HG03196 (cell line): Measurements from ENCODE around the gene NOL12.
"Not testable (repeated sequence)": the region's sequence is repeated elsewhere in the genome, so short reads cannot be mapped to it uniquely, and the experiment has no call there.

Source experiments
- ATAC-seq: cut with Tn5 transposase; IDR thresholded peaks from one replicate; pipeline ENCODE4 v1.9.1; 2021; ENCODE audit not compliant: unreplicated experiment

NOL12 gene

GRCh38 chr22:37678372-37678771 lies 7.8 kb upstream of the NOL12 start:
- ATAC-seq: no peak

GRCh38 chr22:37679670-37680069 lies 6.5 kb upstream of the NOL12 start:
- no peak for ATAC-seq

- ATAC-seq: no peak
Observed at GRCh38 chr22:37680191-37680851, 5.8 kb upstream of the NOL12 start.

- no peak for ATAC-seq
Observed at GRCh38 chr22:37681001-37681424, 5.1 kb upstream of the NOL12 start.

DNA sequence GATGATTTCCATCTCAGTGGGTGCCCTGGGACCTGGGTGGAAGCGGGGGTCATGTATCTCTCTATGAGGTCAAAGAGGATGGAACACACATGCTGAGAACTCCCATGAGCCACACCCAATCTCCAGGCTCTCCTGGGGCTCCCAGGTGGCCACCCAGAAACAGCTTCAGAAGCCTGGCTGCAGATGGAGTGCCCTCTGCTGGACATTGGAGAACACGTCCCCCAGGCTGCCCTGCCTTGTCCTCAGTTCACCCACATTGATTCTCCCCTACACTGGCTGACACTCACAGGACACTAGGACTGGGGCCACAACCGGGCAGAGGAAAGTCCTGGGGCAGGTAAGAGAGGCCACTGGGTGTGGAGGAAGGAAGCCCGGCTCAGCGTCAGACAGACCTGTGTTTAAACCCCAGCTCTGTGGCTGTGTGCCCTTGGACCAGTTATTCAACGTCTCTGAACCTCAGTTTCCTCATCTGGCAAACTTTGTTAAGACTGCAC lies 4.5 kb upstream of the NOL12 start:
- ATAC-seq: no peak

DNA sequence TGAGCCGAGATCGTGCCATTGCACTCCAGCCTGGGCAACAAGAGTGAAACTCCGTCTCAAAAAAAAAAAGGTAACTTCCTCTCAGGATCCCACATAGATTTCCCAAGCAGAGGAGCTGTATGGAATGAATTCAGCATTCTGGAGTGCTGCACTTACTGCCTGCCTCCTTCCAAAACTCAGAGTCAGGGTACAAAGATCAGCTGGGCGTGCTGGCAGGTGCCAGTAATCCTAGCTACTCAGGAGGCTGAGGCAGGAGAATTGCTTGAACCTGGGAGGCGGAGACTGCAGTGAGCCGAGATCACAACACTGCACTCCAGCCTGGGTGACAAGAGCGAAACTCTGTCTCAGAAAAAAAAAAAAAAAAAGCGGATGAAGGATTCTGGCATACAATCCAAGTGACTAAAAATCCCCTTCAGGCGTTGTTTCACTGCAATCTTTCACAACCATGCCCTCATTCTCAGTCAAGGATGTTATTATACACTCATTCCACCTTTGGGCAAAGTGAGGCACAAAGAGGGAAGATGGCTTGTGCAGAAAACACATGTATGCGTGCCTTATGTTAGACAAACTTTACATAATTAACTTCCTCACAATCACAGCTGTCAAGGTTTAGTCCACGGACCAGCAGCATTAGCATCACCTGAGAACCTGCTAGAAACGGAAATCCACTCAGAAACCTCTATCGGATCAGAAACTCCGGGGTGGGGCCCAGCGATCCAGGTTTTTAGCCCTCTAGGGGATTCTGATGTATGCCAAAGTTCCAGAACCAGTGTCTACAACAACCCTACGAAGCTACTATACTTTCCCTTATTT lies 1.1 kb upstream of the NOL12 start:
- no peak for ATAC-seq

DNA sequence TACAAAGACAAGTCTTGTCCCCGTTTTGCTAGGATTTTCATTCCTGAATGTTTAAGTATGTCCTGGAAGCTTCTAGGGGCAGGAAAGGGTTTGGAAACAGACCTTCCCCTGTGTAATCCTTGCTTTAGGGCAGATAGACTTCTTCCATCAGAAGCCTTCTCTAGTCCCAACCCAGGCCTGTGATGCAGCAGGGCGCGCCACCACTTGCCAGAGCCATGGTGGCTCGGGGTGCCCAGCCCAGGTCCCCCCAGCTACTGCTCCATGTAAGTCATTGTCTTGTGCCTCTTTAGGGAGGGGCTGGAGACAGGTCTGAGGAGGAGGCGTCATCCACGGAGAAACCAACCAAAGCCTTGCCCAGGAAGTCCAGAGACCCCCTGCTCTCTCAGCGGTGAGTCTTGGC lies 4.3 kb downstream of the NOL12 start:
- ATAC-seq: no peak

DNA sequence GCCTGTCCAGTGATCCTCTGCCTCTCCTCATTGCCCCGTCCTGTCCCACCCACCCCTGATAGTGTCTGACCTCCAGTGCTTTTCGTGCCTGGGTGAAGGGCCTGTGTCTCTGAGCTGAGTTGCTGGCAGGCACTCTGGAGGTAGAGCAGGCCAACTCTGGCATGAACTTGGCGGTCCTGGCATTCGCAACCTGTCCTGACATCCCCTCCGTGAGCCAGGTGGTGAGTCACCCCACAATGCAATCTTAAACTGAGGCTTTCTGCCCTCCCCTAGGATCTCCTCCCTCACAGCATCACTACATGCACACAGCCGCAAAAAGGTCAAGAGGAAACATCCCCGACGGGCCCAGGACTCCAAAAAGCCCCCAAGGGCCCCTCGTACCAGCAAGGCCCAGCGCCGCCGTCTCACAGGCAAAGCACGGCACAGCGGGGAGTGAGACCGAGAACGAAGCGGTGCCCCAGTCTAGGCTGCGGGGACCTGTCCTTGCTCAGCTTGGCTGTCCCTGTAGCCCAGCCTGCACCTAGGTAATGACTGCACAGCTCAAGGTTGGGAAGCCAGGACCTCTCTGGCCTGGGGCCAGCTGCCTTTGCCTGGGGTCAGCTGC lies 4.9 kb downstream of the NOL12 start:
- no peak for ATAC-seq

- no peak for ATAC-seq
Observed at GRCh38 chr22:37692627-37693285, 6.6 kb downstream of the NOL12 start.

DNA sequence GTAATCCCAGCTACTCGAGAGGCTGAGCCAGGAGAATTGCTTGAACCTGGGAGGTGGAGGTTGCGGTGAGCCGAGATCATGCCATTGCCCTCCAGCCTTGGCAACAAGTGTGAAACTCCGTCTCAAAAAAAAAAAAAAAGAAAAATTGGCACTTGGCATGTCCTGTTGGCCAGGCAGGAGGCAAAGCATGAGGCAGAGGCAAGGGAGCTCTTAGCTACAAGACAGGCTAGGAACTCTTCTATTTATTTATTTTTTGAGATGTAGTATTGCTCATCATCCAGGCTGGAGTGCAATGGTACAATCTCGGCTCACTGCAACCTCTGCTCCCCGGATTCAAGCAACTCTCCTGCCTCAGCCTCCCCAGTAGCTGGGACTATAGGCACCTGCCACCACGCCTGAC lies 8.0 kb downstream of the NOL12 start:
- ATAC-seq: not testable (repeated sequence)

DNA sequence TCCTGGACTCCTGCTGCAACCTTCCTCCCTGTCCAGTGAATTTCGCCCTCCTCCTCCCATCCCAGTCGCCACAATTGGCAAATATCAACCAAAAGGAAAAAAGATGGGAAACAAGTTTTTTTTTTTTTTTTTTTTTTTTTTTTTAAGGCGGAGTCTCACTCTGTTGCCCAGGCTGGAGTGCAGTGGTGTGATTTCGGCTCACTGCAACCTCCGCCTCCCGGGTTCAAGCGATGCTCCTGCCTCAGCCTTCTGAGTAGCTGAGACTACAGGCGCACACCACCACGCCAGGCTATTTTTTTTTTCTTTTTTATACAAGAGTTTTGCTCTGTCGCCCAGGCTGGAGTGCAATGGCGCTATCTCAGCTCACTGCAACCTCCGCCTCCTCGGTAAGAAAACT lies 10.1 kb downstream of the NOL12 start:
- ATAC-seq: not testable (repeated sequence)

DNA sequence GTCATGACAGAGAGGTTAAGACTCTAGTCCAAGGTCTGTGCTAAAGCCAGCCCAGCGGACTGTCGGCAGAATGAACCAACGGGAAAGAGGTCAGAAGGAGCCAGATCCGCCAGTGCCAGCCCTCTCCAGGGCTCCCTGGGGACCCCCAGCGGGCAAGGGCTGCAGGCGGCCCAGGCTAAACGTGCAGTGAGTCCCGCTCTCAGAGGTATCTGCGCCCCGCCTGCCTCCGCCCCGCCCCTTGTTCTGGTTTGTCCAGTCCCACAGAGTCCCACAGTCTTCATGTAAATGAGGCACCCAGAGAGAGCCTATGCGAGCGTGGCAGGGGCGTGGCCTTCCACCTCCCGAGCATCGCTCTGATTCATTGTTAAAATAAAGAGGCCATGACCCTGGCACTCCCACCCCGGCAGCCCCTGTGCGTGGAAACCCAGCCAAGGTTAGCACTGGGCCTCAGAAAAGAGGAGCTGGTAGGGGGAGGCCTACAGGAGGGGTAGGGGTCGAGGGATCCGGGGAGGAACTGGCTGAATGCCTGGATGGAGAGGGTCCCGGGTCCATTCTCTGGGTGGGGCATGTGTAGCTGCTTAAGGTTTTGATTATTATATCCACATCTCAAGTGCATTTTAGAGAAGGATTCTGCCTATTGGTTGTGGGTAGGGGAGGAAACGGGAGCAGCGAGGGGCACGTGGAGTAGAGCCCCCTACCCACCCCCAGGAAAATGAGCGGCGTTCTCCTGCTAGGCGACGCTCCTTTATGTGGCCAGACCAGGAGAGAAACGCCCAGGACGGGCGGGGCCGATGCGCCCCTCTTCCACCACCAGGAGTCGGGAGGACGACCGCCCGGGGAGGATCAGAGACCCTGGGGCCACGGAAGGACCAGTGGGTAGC lies 10.8 kb downstream of the NOL12 start, which contains the start of gene TRIOBP:
Gene TRIOBP (plus strand): TSS at position 392 of the 881 bp plus-strand sequence. CDS start 4,318 bp downstream, outside the sequence.
- ATAC-seq: peak; percentile 68

GRCh38 chr22:37697538-37697835 lies 11.3 kb downstream of the NOL12 start:
- ATAC-seq: no peak

GRCh38 chr22:37701141-37701786 lies 15.1 kb downstream of the NOL12 start:
- no peak for ATAC-seq

- ATAC-seq: no peak
Observed at GRCh38 chr22:37703906-37704305, 17.8 kb downstream of the NOL12 start.

DNA sequence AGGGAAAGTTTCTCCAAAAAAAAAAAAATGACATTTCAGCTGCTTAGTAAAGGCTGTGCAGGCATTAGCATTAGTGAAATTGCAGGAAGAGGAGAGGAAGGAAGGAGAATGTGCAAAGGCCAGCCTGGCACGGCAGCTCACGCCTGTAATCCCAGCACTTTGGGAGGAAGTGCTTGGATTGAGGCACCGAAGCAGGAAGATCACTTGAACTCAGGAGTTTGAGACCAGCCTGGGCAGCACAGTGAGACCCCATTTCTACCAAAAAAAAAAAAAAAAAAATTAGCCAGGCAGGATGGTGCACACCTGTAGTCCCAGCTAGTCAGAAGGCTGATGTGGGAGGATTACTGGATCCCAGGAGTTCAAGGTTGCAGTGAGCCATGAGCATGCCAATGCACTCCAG lies 18.5 kb downstream of the NOL12 start:
- no peak for ATAC-seq

- ATAC-seq: no peak
Observed at GRCh38 chr22:37705205-37705604, 19.1 kb downstream of the NOL12 start.

GRCh38 chr22:37708580-37709444 lies 22.7 kb downstream of the NOL12 start:
- no peak for ATAC-seq

DNA sequence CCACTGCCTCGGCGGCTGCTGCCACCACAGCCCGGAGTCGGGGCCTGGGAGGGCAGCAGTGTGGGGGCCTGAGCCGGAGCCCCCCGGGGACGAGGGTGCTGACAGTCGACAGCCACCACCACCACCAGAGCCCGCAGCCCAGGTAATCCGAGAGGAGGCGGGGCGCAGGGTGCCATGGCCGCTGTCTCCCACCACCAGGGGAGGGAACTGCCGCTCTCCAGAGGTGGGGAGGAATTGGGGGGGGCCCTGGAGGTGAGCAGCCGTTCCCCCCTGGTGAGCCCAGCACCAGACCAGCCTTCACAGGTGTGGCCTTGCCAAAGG lies 23.3 kb downstream of the NOL12 start:
- ATAC-seq: no peak
